Thoracic aorta (tissue), 2 donors: ENCODE data around the gene MYRIP. TPM values are rescaled to one million over a fixed set of nuclear protein-coding genes. Genes with fewer than 3 reads are reported as not detected.
"Not testable (repeated sequence)": the region's sequence is repeated elsewhere in the genome, so short reads cannot be mapped to it uniquely, and the experiment has no call there.

Experiments
- ATAC-seq: fragments of 150-250 bp; one replicate; pipeline ENCODE4 v1.8.0; 2017; ENCODE audit warnings: low read depth; ENCODE audit not compliant: insufficient number of reproducible peaks, low FRiP score
- DNase-seq: peaks from one replicate; pipeline ENCODE4 v3.0.0-alpha.2; 2020; ENCODE audit warnings: low spot score
- H3K27ac ChIP-seq, 2 donors: fragments of 200-600 bp; sonication (generic); 1 replicate in 1 of 2; 2 replicates in 1 of 2; pipeline ENCODE4 v1.5.1; 2016; ENCODE audit warnings: mild to moderate bottlenecking in 2 of 2, moderate library complexity in 2 of 2
- H3K27me3 ChIP-seq: fragments of 200-600 bp; sonication (generic); replicated peaks from 2 replicates; pipeline ENCODE4 v1.6.0; 2016; ENCODE audit warnings: mild to moderate bottlenecking; ENCODE audit not compliant: insufficient read depth
- H3K36me3 ChIP-seq: fragments of 200-600 bp; sonication (generic); one replicate; pipeline ENCODE4 v1.5.1; 2016
- H3K4me1 ChIP-seq, 2 donors: fragments of 200-600 bp; sonication (generic); 1 replicate in 1 of 2; 2 replicates in 1 of 2; pipeline versions ENCODE4 v1.5.1 to v1.6.0; 2016; ENCODE audit warnings: low read depth in 2 of 2, mild to moderate bottlenecking in 1 of 2; ENCODE audit not compliant: control insufficient read depth in 1 of 2
- H3K4me3 ChIP-seq: fragments of 200-600 bp; sonication (generic); 2 replicates; pipeline ENCODE4 v1.5.1; 2016; ENCODE audit warnings: mild to moderate bottlenecking
- H3K9me3 ChIP-seq: fragments of 200-600 bp; sonication (generic); 2 replicates; pipeline ENCODE4 v1.5.1; 2016
- total RNA-seq, 2 donors: library from RNA; depleted of rRNA; stranded (reverse); fragments of >200 nt; gene quantifications; one replicate each; pipeline versions ENCODE4 v1.1.0 to v1.2.3, GENCODE V29; 2016
- TF ChIP-seq, protein P1 (sequence below): fragments of 200-600 bp; sonication (generic); IDR thresholded peaks from one replicate; pipeline ENCODE4 v1.5.1; 2019; ENCODE audit warnings: antibody characterized with exemption

MYRIP gene
- total RNA-seq, 2 donors from 2014 or later, result 1.5 to 5.1 TPM

DNA sequence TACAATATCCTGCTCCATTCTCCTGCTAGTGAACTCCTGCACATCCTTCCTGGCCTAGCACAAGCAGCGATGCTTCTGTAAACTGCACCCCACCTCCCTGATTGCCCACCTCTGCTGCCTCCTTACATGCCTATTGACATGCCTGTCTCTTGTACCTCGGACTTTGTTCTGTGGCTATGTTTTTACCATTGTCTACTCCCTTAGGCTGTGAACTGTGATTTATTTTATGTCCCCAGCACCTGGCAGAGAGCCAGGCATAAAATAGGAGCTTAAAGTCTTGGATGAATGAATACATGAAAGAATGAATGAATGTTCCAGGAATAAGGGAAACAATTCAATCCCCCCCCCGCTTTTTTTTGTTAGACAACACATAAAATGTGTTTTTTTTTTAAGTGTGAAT is 210.0 kb downstream of the MYRIP start:
- no peak for ATAC-seq
- H3K4me1 ChIP-seq, result no peaks in the 10 kb centered on the region
- TF ChIP-seq, protein P1, sequence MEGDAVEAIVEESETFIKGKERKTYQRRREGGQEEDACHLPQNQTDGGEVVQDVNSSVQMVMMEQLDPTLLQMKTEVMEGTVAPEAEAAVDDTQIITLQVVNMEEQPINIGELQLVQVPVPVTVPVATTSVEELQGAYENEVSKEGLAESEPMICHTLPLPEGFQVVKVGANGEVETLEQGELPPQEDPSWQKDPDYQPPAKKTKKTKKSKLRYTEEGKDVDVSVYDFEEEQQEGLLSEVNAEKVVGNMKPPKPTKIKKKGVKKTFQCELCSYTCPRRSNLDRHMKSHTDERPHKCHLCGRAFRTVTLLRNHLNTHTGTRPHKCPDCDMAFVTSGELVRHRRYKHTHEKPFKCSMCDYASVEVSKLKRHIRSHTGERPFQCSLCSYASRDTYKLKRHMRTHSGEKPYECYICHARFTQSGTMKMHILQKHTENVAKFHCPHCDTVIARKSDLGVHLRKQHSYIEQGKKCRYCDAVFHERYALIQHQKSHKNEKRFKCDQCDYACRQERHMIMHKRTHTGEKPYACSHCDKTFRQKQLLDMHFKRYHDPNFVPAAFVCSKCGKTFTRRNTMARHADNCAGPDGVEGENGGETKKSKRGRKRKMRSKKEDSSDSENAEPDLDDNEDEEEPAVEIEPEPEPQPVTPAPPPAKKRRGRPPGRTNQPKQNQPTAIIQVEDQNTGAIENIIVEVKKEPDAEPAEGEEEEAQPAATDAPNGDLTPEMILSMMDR, result no peak
- DNase-seq, result no peak
- no peak overlapping the region for H3K4me3 ChIP-seq
- H3K36me3 ChIP-seq, result no peaks in the 10 kb centered on the region
- H3K27me3 ChIP-seq, result no peaks in the 10 kb centered on the region
- H3K27ac ChIP-seq, result no peak overlapping the region
- H3K9me3 ChIP-seq, result no peaks in the 10 kb centered on the region

DNA sequence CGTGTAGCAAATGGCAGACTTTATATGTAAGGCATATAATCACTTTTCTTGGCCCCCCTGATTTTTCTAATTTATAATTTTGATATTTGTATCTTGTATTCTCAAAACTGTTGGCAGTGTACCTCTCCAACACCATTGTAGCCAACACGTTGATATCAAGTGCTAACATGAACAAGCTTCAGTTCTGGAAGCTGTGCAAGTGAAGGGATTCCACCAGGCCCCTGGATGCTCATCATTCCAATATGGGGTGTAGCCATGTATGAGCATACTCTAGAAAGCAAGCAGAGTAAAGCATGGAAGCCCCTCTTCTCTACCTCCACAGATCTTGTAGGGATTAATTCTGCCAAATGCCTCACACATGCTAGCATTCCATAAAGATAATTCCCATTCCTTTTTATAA is 211.3 kb downstream of the MYRIP start:
- Histone ChIP-seq H3K4me1 (no peaks in the 10 kb centered on the region), H3K36me3 (no peaks in the 10 kb centered on the region), H3K4me3 (no peak overlapping the region), H3K9me3 (no peaks in the 10 kb centered on the region), H3K27ac (no peak overlapping the region), H3K27me3 (no peaks in the 10 kb centered on the region)
- no peak for ATAC-seq
- TF ChIP-seq, protein P1, result no peak
- no peak for DNase-seq

DNA sequence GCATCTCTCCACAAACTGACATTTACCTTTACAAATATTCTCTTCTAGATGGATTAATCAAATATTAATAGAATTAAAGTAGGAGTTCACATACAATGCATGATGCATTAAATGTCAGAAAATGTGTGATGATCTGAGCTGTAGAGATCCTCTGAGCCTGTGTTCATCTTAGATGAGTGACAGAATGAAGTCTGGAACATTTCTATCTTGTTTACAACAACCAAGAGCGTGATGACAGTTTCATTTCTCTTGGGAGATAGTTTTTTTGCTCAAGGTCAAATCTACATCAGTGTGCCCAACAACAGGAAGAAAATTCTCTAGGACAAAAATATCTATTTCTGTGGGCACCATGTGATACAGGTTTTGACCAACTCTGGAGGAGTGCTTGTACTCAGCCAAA is 211.9 kb downstream of the MYRIP start:
- H3K27me3 ChIP-seq, result no peaks in the 10 kb centered on the region
- no peaks in the 10 kb centered on the region for H3K9me3 ChIP-seq
- DNase-seq, result no peak
- no peaks in the 10 kb centered on the region for H3K4me1 ChIP-seq
- H3K36me3 ChIP-seq, result no peaks in the 10 kb centered on the region
- H3K27ac ChIP-seq, result no peak overlapping the region
- no peak overlapping the region for H3K4me3 ChIP-seq
- TF ChIP-seq, protein P1, result no peak
- ATAC-seq, result no peak

DNA sequence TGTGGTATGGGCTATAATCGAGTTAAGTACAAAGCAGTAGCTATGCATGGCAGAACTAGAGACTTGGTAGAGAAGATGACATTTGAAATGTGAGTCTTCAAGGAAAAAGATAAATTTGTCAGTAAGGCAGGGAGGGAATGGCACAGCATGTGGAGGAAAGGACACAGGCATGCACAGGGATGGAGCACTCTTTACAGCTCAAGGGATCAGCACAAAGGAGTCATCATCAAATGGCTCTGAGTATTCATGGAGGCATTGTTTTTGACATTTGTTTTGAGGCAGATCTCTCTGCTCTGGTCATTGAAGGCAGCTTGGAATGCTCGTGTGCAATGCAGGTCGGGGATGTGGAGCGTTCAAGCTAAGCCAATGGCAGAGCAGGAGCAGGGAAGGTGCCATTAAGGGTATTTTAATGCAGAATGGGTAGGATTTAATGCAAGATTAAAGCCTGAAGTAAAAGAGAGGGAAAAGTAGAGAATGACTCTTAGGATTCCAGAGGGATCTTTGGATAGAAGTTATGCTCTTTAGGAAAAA is 213.0 kb downstream of the MYRIP start:
- Histone ChIP-seq H3K36me3 (no peaks in the 10 kb centered on the region), H3K9me3 (no peaks in the 10 kb centered on the region), H3K27ac (no peak overlapping the region), H3K4me3 (no peak overlapping the region), H3K4me1 (no peaks in the 10 kb centered on the region), H3K27me3 (no peaks in the 10 kb centered on the region)
- DNase-seq (no peak), ATAC-seq (no peak)
- TF ChIP-seq, protein P1, result no peak

DNA sequence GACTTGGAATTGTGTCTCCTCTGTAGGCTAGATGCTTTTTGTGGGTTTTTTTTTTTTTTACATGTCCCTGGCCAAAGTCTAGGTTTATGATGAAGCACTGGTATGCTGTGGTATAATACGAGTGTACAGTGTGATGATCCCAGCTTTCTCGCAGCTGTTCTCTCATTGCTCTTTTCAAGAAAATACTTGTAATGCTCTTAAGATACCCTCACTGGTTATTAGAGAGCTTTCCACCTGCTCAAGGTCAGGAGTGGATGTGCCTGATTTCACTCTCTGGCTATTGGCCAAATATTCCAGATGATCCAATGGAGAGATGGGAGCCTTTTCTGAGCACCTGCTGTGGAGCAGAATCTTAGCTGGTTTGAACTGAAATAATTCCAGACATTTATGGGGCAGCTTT is 215.1 kb downstream of the MYRIP start:
- Histone ChIP-seq H3K27ac (no peak overlapping the region), H3K27me3 (no peaks in the 10 kb centered on the region), H3K9me3 (no peaks in the 10 kb centered on the region), H3K4me1 (no peaks in the 10 kb centered on the region), H3K4me3 (no peak overlapping the region), H3K36me3 (no peaks in the 10 kb centered on the region)
- TF ChIP-seq, protein P1, result no peak
- DNase-seq (no peak), ATAC-seq (no peak)

DNA sequence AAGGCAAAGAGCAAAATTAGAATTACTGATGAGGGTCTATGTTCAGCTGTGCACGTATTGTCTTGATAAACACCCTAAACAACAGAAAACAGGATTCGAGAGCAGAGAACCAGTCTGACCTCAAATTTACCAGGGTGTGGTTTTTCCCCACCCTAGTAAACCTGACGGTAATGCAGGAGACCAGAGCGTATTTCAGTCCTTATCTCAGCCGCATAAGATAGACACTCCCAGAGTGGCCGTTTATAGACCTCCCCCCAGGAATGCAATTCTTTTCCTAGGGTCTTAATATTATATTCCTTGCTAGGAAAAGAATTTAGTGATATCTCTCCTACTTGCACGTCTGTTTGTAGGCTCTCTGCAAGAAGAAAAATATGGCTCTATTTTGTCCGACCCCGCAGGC is 216.5 kb downstream of the MYRIP start:
- ATAC-seq, H3K4me3 ChIP-seq, DNase-seq, H3K9me3 ChIP-seq, H3K36me3 ChIP-seq, H3K4me1 ChIP-seq, H3K27ac ChIP-seq, H3K27me3 ChIP-seq: not testable (repeated sequence)
